GM12878 (cell line): ENCODE results near the gene SYT14.

Source experiments
- BHLHE40 ChIP-seq, 2 experiments: fragments of 450-650 bp in 1 of 2; IDR thresholded peaks; 2 replicates each; pipeline ENCODE4 v1.6.1; 2011 to 2017; ENCODE audit warnings: low read depth in 2 of 2, borderline replicate concordance in 1 of 2, improper control_type of control experiment in 1 of 2, low read length in 1 of 2, mild to moderate bottlenecking in 1 of 2
- CHD2 ChIP-seq: IDR thresholded peaks from 2 replicates; pipeline ENCODE4 v1.6.1; 2011; ENCODE audit warnings: low read depth, low read length, improper control_type of control experiment, borderline replicate concordance
- EZH2 ChIP-seq: IDR thresholded peaks from 2 replicates; pipeline ENCODE4 v1.6.1; 2012; ENCODE audit warnings: low read depth, mild to moderate bottlenecking, control low read depth, inconsistent platforms, low read length, borderline replicate concordance; ENCODE audit not compliant: control insufficient read depth
- POLR2AphosphoS5 ChIP-seq: IDR thresholded peaks from 2 replicates; pipeline ENCODE4 v1.6.1; 2011; ENCODE audit warnings: mild to moderate bottlenecking, low read length, inconsistent platforms
- TAF1 ChIP-seq: IDR thresholded peaks from 2 replicates; pipeline ENCODE4 v1.6.1; 2011; ENCODE audit warnings: mild to moderate bottlenecking, low read depth, low read length, borderline replicate concordance
- TCF12 ChIP-seq: IDR thresholded peaks from 2 replicates; pipeline ENCODE4 v1.6.1; 2011; ENCODE audit warnings: low read depth, mild to moderate bottlenecking, low read length
- TF ChIP-seq, protein P1 (sequence below), 3 experiments: IDR thresholded peaks in 2 of 3; conservative IDR thresholded peaks in 1 of 3; 2 replicates each; pipeline ENCODE4 v1.5.1; 2011; ENCODE audit warnings: low read depth in 3 of 3, low read length in 3 of 3, mild to moderate bottlenecking in 3 of 3, control low read depth in 2 of 3, moderate library complexity in 2 of 3, inconsistent platforms in 1 of 3, mixed read lengths in 1 of 3; ENCODE audit not compliant: control insufficient read depth in 2 of 3, insufficient read depth in 1 of 3; ENCODE audit errors: extremely low read depth in 1 of 3
- TF ChIP-seq, protein P2 (sequence below): fragments of 450-650 bp; formaldehyde crosslinking; IDR thresholded peaks from 2 replicates; pipeline ENCODE4 v1.4.0; 2020; ENCODE audit warnings: mild to moderate bottlenecking, moderate library complexity

DNA sequence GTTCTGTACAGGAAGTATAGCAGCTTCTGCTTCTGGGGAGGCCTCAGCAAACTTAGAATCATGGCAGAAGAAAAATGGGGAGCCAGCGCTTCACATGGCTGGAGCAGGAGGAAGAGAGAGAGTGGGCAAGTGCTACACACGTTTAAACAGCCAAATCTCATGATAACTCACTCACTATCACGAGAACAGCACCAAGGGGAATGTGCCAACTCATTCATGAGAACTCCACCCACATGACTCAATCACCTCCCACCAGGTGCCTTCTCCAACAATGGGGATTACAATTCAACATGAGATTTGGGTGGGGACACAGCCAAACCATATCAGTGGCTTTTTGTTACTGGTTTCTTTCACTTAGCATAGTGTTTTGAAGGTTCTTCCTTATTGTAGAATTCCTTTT, 138.6 kb downstream of the SYT14 start:
- TF ChIP-seq BHLHE40 (IDR thresholded peaks at IDR 0.05; ENCODE audit: borderline replicate concordance in 1 of 2, low read depth in 2 of 2, low read length in 1 of 2) (no peak), EZH2 (no peak), TCF12 (no peak), CHD2 (no peak), POLR2AphosphoS5 (no peak), TAF1 (no peak)
- TF ChIP-seq, protein P1, sequence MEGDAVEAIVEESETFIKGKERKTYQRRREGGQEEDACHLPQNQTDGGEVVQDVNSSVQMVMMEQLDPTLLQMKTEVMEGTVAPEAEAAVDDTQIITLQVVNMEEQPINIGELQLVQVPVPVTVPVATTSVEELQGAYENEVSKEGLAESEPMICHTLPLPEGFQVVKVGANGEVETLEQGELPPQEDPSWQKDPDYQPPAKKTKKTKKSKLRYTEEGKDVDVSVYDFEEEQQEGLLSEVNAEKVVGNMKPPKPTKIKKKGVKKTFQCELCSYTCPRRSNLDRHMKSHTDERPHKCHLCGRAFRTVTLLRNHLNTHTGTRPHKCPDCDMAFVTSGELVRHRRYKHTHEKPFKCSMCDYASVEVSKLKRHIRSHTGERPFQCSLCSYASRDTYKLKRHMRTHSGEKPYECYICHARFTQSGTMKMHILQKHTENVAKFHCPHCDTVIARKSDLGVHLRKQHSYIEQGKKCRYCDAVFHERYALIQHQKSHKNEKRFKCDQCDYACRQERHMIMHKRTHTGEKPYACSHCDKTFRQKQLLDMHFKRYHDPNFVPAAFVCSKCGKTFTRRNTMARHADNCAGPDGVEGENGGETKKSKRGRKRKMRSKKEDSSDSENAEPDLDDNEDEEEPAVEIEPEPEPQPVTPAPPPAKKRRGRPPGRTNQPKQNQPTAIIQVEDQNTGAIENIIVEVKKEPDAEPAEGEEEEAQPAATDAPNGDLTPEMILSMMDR (IDR thresholded peaks at IDR 0.05 in 2 of 3, conservative IDR thresholded peaks at IDR 0.05 in 1 of 3; ENCODE audit: control insufficient read depth in 2 of 3, extremely low read depth in 1 of 3, insufficient read depth in 1 of 3, low read depth in 3 of 3, low read length in 3 of 3) = no peak
- TF ChIP-seq, protein P2, sequence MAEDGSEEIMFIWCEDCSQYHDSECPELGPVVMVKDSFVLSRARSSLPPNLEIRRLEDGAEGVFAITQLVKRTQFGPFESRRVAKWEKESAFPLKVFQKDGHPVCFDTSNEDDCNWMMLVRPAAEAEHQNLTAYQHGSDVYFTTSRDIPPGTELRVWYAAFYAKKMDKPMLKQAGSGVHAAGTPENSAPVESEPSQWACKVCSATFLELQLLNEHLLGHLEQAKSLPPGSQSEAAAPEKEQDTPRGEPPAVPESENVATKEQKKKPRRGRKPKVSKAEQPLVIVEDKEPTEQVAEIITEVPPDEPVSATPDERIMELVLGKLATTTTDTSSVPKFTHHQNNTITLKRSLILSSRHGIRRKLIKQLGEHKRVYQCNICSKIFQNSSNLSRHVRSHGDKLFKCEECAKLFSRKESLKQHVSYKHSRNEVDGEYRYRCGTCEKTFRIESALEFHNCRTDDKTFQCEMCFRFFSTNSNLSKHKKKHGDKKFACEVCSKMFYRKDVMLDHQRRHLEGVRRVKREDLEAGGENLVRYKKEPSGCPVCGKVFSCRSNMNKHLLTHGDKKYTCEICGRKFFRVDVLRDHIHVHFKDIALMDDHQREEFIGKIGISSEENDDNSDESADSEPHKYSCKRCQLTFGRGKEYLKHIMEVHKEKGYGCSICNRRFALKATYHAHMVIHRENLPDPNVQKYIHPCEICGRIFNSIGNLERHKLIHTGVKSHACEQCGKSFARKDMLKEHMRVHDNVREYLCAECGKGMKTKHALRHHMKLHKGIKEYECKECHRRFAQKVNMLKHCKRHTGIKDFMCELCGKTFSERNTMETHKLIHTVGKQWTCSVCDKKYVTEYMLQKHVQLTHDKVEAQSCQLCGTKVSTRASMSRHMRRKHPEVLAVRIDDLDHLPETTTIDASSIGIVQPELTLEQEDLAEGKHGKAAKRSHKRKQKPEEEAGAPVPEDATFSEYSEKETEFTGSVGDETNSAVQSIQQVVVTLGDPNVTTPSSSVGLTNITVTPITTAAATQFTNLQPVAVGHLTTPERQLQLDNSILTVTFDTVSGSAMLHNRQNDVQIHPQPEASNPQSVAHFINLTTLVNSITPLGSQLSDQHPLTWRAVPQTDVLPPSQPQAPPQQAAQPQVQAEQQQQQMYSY (CRISPR knock-in tag) = no peak
